Measurements from ENCODE around the gene PTPRN2. TPM values are rescaled to one million over a fixed set of nuclear protein-coding genes. Genes with fewer than 3 reads are reported as not detected.

Gene PTPRN2
- total and polyA plus RNA-seq, 2 of the 8 experiments (the other 6 are each of a cell fraction or from before 2014, with no cell fraction given), result 2.6 to 4.5 TPM

- TF ChIP-seq YY1 (IDR thresholded peaks at IDR 0.05; ENCODE audit: low read depth, low read length), result no peak
- no peak for TF ChIP-seq CHD2 (IDR thresholded peaks at IDR 0.05; ENCODE audit: low read length)
- no peak for TF ChIP-seq CREB1 (IDR thresholded peaks at IDR 0.05)
- no peak for TF ChIP-seq ATF2 (IDR thresholded peaks at IDR 0.05; ENCODE audit: low read length)
Observed at GRCh38 chr7:157788573-157788972, 799.0 kb downstream of the PTPRN2 start (continued).

Data from H1 (cell line).